Measurements from ENCODE around the gene ROBO3.
A peak's percentile ranks its signal among the peaks of the same experiment; 100 is the strongest.

Gene ROBO3

GRCh38 chr11:124894606-124895430 lies 29.6 kb downstream of the ROBO3 start:
- DNase-seq = no peak

- DNase-seq = no peak
These were observed 30.3 kb downstream of the ROBO3 start for GRCh38 chr11:124895471-124895971.

- no peak for DNase-seq
These were observed 31.0 kb downstream of the ROBO3 start for GRCh38 chr11:124896071-124896750.

- DNase-seq = no peak
These were observed 31.7 kb downstream of the ROBO3 start for GRCh38 chr11:124896821-124897391.

- DNase-seq = no peak
These were observed 32.5 kb downstream of the ROBO3 start, which contains the start of gene ROBO4 for GRCh38 chr11:124897674-124898262. ROBO4 (minus strand) TSS chr11:124897865; CDS start chr11:124897795, 70 bp downstream.

GRCh38 chr11:124898263-124898680 lies 33.0 kb downstream of the ROBO3 start:
- DNase-seq = no peak

GRCh38 chr11:124898711-124899110 lies 33.5 kb downstream of the ROBO3 start:
- DNase-seq = no peak

- no peak for DNase-seq
These were observed 34.3 kb downstream of the ROBO3 start for GRCh38 chr11:124899383-124900145.

- DNase-seq = no peak
These were observed 35.2 kb downstream of the ROBO3 start for GRCh38 chr11:124900464-124900863.

GRCh38 chr11:124902616-124903015 lies 37.4 kb downstream of the ROBO3 start:
- DNase-seq = no peak

- DNase-seq = no peak
These were observed 50.5 kb downstream of the ROBO3 start for GRCh38 chr11:124915541-124916369.

- DNase-seq = no peak
These were observed 51.1 kb downstream of the ROBO3 start for GRCh38 chr11:124916370-124916710.

GRCh38 chr11:124917115-124917637 lies 51.9 kb downstream of the ROBO3 start:
- DNase-seq = no peak

- DNase-seq = no peak
These were observed 53.7 kb downstream of the ROBO3 start, which contains the start of gene HEPN1 for GRCh38 chr11:124918950-124919349. HEPN1 (plus strand) TSS chr11:124919250.

- DNase-seq = no peak
These were observed 54.7 kb downstream of the ROBO3 start for GRCh38 chr11:124919898-124920297.

- no peak for DNase-seq
These were observed 55.1 kb downstream of the ROBO3 start for GRCh38 chr11:124920356-124920755.

- peak; percentile 76 for DNase-seq
These were observed 55.8 kb downstream of the ROBO3 start for GRCh38 chr11:124920870-124921609.

GRCh38 chr11:124922831-124923230 lies 57.6 kb downstream of the ROBO3 start:
- no peak for DNase-seq

GRCh38 chr11:124923296-124923695 lies 58.1 kb downstream of the ROBO3 start:
- DNase-seq = no peak

- no peak for DNase-seq
These were observed 63.9 kb downstream of the ROBO3 start for GRCh38 chr11:124928942-124929665.
